ENCODE measurements around the gene OPN1LW. TPM values are rescaled to one million over a fixed set of nuclear protein-coding genes. Genes with fewer than 3 reads are reported as not detected.

OPN1LW gene
- total RNA-seq, 1 donor from 2014 or later, result not detected

DNA sequence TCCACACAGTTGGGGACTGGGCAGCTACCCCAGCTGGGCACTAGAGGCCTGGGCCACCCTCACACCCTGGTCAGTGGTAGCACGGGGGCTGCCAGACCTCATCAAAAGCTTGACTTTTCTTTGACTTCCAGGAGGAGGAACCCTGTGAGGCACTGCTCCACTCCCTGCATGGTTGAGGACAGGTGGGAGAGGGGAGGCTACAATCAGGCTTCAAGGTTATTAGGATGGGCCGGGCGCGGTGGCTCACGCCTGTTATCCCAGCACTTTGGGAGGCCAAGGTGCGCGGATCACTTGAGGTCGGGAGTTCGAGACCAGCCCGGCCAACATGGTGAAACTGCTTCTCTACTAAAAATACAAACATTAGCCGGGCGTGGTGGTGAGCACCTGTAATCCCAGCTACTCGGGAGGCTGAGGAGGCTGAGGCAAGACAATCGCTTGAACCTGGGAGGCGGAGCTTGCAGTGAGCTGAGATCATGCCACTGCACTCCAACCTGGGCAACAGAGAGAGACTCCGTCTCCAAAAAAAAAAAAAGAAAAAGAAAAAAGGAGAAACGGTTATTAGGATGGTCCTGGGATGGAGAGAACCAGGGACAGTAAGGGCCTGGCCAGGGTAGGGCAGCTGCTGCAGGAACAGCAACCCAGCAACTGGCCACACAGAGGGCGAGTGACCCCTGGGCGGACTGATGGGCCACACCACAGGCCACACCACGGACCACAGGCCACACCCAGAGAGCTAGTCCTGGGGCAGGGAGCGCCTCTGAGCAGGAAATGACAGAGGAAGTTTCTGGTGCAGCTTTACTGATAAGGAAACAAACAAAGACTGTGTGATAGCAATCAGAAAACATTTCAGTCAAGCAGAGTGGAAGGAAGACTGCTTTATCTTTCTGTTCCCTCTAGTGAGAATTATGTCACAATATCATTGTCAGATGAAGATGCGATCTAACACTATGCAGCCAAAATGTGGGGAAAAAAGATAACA, 20.5 kb upstream of the OPN1LW start:
- H3K9me3 Mint-ChIP-seq, result peaks cover 5% of the 10 kb centered on the region
- H3K27me3 Mint-ChIP-seq (ENCODE audit: low read depth), result no peaks in the 10 kb centered on the region
- DNase-seq (ENCODE audit: low read depth, low spot score), result no peak
- no peak overlapping the region for H3K27ac Mint-ChIP-seq (ENCODE audit: unreplicated experiment)
- no peak overlapping the region for H3K4me3 Mint-ChIP-seq
- no peaks in the 10 kb centered on the region for H3K4me1 Mint-ChIP-seq
- no peaks in the 10 kb centered on the region for H3K36me3 Mint-ChIP-seq (ENCODE audit: low read depth)
- TF ChIP-seq, protein P1, sequence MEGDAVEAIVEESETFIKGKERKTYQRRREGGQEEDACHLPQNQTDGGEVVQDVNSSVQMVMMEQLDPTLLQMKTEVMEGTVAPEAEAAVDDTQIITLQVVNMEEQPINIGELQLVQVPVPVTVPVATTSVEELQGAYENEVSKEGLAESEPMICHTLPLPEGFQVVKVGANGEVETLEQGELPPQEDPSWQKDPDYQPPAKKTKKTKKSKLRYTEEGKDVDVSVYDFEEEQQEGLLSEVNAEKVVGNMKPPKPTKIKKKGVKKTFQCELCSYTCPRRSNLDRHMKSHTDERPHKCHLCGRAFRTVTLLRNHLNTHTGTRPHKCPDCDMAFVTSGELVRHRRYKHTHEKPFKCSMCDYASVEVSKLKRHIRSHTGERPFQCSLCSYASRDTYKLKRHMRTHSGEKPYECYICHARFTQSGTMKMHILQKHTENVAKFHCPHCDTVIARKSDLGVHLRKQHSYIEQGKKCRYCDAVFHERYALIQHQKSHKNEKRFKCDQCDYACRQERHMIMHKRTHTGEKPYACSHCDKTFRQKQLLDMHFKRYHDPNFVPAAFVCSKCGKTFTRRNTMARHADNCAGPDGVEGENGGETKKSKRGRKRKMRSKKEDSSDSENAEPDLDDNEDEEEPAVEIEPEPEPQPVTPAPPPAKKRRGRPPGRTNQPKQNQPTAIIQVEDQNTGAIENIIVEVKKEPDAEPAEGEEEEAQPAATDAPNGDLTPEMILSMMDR (conservative IDR thresholded peaks at IDR 0.05), result no peak

DNA sequence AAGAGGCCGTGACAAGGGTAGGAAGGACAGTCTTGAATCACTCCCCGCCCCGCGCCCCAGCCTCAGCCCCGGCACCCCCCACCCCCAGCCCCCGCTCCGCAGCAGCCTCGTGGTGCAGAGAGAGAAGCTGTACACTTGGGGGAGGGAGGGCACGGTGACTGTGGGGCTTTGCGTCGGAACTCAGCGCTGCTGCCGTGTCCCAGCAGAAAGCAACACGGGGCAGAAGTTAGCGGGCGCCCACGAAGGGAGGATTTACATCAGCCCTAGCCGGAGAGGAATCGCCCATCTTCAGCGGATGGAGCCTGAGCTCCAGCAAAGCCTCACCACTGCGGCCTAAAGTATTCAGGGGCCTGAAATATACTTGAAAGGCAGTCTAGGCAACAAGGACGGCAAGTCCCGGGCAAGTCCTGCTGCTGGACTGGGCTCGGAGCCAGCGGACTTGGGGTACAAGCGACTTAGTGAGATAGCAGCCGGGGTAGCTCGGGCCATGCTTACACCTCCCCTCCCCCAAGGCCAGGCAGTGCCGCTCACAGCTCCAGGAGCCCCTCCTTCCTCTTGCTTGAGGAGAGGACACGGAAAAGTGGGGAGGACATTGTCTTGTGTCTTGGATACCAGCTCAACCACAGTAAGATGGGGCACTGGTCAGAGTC, 18.5 kb upstream of the OPN1LW start:
- Mint-ChIP-seq H3K4me3 (no peak overlapping the region), H3K27me3 (ENCODE audit: low read depth) (no peaks in the 10 kb centered on the region), H3K36me3 (ENCODE audit: low read depth) (no peaks in the 10 kb centered on the region), H3K9me3 (peaks cover 3% of the 10 kb centered on the region), H3K27ac (ENCODE audit: unreplicated experiment) (no peak overlapping the region), H3K4me1 (no peaks in the 10 kb centered on the region)
- no peak for DNase-seq (ENCODE audit: low read depth, low spot score)
- TF ChIP-seq, protein P1 (conservative IDR thresholded peaks at IDR 0.05), result no peak

DNA sequence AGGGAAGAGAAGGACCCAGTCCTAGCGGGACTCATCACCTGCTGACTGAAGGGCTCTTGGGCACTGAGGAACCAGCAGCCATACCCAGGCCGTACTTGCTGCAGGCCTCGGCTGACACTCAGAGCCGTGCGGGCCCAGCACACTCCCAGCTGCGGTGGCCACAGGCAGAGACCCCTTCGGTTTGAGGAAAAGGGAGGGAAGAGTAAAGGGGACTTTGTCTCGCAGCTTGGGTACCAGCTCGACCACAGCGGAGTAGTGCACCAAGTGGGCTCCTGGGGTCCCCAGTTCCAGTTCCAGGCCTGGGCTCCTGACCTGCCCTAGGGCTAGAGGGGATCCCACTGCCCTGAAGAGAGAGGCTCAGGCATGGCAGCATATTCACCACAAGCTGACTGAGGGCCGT, 17.9 kb upstream of the OPN1LW start:
- DNase-seq (ENCODE audit: low read depth, low spot score), result no peak
- no peaks in the 10 kb centered on the region for H3K4me1 Mint-ChIP-seq
- no peaks in the 10 kb centered on the region for H3K27me3 Mint-ChIP-seq (ENCODE audit: low read depth)
- H3K27ac Mint-ChIP-seq (ENCODE audit: unreplicated experiment), result no peak overlapping the region
- H3K9me3 Mint-ChIP-seq, result peaks cover 3% of the 10 kb centered on the region
- no peaks in the 10 kb centered on the region for H3K36me3 Mint-ChIP-seq (ENCODE audit: low read depth)
- TF ChIP-seq, protein P1 (conservative IDR thresholded peaks at IDR 0.05), result no peak
- H3K4me3 Mint-ChIP-seq, result no peak overlapping the region

DNA sequence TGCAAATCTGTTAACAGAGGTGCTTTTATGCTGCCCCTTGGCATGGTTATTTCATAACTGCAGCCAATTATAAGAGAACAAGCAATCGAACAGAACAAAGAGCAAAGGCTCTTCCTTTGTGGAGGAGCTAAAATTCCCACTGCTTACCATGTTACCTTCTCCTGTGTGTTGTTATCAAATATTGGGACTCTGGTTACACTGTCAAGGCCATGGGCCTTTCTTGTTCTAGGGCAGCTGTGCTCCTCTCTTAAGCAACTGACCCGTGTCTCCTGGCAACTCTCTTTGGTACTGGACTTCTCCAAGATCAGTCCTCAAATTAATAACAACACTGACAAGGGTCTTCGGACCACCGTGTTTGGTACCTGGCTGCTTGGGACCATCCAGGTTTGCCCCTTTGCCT, 12.1 kb upstream of the OPN1LW start:
- no peak for DNase-seq (ENCODE audit: low read depth, low spot score)
- Mint-ChIP-seq H3K4me1 (peaks cover 10% of the 10 kb centered on the region), H3K27me3 (ENCODE audit: low read depth) (no peaks in the 10 kb centered on the region), H3K9me3 (peaks cover 3% of the 10 kb centered on the region), H3K4me3 (no peak overlapping the region), H3K36me3 (ENCODE audit: low read depth) (no peaks in the 10 kb centered on the region), H3K27ac (ENCODE audit: unreplicated experiment) (no peak overlapping the region)
- TF ChIP-seq, protein P1 (conservative IDR thresholded peaks at IDR 0.05), result no peak

DNA sequence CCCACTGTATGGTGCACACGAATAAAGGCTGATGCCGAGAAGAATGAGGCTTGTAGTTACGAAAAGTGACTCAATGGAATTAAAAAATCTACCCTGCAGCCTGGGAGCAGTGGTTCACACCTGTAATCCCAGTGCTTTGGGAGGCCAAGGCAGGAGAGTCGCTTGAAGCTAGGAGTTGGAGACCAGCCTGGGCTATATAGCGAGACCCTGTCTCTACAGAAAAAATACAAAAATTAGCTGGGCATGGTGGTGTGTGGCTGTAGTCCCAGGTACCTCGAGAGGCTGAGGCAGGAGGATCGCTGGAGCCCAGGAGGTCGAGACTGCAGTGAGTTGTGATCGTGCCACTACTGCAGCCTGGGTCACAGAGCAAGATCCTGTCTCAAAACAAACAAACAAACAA, 11.7 kb upstream of the OPN1LW start:
- Mint-ChIP-seq H3K27ac (ENCODE audit: unreplicated experiment) (no peak overlapping the region), H3K27me3 (ENCODE audit: low read depth) (no peaks in the 10 kb centered on the region), H3K4me3 (no peak overlapping the region), H3K9me3 (peaks cover 3% of the 10 kb centered on the region), H3K4me1 (peaks cover 10% of the 10 kb centered on the region), H3K36me3 (ENCODE audit: low read depth) (no peaks in the 10 kb centered on the region)
- TF ChIP-seq, protein P1 (conservative IDR thresholded peaks at IDR 0.05), result no peak
- no peak for DNase-seq (ENCODE audit: low read depth, low spot score)

Data from neural crest cell (in vitro differentiated cells).